ENCODE data around the gene PSIP1.

GRCh38 chr9:15509931-15510788, 610 bp downstream of the PSIP1 start:
- TF ChIP-seq ZFP30 (CRISPR knock-in tag; IDR thresholded peaks at IDR 0.05) (no peak), ZFP3 (CRISPR knock-in tag; IDR thresholded peaks at IDR 0.05) (no peak), PATZ1 (CRISPR knock-in tag; IDR thresholded peaks at IDR 0.05; ENCODE audit: borderline replicate concordance) (no peak), RARB (CRISPR knock-in tag; IDR thresholded peaks at IDR 0.05) (no peak), ISL1 (CRISPR knock-in tag; IDR thresholded peaks at IDR 0.05) (no peak), ARNTL (CRISPR knock-in tag; IDR thresholded peaks at IDR 0.05; ENCODE audit: borderline replicate concordance, low read depth) (no peak)
